Measurements from ENCODE around the gene CCR5.
A peak's percentile ranks its signal among the peaks of the same experiment; 100 is the strongest.

The CCR5 gene

DNA sequence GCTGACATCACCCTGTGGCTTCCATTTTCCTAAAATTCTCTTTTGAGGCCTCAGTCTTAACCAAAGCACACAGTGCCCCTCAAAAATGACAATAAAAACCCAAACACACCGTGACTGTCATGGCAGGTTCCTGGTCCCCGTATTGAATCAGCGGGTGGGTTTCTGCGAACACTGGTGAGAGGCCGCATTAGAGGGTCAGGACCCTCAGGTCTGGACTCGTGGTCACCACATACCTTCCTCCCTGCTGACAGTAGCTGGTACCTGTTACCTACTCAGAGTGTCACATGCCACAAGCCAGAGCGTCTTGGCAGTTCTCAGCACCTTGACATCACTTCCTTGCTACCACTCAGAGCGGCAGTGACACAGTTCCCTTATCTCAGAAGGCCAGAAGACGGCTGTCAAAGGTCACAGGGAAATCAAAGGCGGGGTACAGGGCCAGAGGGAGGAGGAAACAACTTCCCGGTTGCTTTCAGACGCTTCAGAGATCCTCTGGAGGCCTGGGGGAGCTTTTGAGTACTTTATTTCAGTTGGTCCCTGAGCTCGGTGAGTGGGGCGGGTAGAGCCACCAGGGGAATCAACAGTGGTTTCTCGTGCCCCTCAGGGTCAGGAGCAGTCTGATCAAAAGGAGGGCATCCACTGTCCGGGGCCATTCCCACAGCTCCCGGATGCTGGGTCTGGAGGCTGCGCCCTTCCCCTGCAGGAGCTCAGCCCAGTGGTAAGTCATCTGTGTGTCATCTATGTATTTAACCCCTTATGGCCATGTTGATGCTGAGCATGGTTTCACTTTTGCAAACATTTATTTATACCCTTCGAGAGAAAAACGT, 36.3 kb downstream of the CCR5 start, which contains the start of the genes CCR5AS and CCRL2:
Gene CCR5AS (minus strand): TSS at position 279 of the 824 bp plus-strand sequence.
Gene CCRL2 (plus strand): TSS at position 472 of the 824 bp plus-strand sequence. CDS start 821 bp downstream, outside the sequence.
- DNase-seq (ENCODE audit: low read depth, low spot score) = peak; percentile 11

GRCh38 chr3:46407970-46408369, 37.2 kb downstream of the CCR5 start:
- no peak for DNase-seq (ENCODE audit: low read depth, low spot score)

GRCh38 chr3:46408853-46409252, 38.1 kb downstream of the CCR5 start:
- no peak for DNase-seq (ENCODE audit: low read depth, low spot score)

DNA sequence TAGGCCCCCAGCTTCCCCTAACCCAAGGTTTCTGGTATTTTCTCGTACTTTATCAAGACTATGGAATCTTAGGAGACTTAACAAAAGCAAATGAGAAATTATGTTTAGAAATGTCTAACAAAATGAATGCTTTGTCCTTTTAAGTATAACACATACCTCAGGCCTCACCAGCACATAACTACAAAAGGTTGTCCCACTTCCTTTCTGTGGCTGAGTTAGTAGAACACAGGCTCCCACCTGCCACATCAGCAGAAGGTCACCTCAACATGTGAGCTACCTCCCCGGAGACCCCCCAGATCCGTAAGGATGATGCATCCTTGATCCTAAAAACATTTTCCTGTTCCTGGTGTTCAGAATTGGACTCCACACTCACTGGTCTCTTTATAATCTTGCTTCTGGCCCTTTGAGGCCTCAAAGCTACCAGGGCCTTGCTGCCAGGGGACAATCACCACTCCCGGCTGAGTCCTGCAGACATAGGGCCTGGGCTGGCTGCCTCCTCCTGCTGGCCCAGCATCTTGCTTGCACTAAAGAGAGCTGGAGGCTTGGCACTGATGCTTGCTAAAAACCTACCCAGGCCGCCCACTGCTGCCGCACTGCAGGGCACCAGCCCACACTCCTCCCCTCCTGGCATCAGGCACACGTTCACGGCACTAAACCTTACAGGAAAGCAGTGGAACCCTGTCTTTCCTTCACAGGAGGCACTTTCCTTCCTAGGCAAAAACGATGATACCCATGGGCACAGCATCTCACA, 39.2 kb downstream of the CCR5 start:
- no peak for DNase-seq (ENCODE audit: low read depth, low spot score)

DNA sequence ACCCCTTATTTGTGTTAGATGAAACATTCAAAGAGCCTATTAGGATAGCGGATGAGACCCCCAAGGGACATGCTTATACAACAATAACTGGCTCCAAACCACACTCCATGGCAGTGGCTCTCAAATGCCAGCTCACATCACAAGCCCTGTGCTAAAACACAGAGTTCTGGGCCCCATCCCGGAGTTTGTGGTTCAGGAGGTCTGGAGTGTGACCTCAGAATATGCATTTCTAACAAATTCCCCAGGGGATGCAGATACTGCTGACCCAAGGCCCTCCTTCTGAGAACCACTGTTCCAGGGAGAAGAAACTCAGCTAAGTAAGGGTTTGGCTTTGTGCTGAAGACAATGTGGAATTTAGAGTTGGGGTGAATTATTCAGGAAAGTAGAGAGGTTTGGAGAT, 39.9 kb downstream of the CCR5 start:
- no peak for DNase-seq (ENCODE audit: low read depth, low spot score)

- DNase-seq (ENCODE audit: low read depth, low spot score) = no peak
These were observed 40.5 kb downstream of the CCR5 start for GRCh38 chr3:46411271-46411670.

- no peak for DNase-seq (ENCODE audit: low read depth, low spot score)
These were observed 42.1 kb downstream of the CCR5 start for GRCh38 chr3:46412786-46413298.

DNA sequence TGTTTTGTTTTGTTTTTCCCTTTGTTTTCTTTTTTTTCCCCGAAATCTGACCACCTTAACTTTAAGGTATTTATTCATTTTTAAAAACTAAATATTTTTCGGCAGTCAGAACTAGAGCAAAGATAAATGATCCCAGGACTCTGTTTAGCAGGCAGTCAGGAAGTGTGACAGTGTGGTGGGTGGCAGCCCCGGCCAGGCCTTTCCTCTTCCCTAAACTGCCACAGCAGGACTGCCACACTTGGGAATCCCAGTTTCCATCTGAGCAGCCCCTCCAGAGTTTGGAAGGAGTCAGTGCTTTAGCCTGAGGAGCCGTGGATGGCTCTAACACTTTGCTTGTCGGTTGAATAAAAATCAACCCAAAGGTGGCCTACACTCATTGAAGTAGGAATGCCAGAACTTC, 43.2 kb downstream of the CCR5 start:
- DNase-seq (ENCODE audit: low read depth, low spot score) = no peak

DNA sequence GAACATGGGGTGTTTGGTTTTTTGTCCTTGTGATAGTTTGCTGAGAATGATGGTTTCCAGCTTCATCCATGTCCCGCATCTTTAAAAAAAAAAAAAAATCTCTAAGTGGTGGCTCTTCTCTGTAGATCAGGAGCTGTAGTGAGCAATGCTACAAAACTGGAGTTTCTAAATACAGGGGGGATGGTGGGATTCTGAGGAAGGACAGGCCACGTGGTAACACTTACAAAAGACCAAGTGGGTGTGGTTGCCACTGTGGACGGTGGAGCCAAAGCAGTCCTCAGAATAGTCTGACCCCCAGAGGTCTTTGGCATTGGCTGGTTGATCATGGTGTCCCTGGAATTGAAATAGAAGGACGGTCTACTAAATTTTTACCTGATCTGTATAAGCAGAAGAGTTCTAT, 44.0 kb downstream of the CCR5 start:
- DNase-seq (ENCODE audit: low read depth, low spot score) = no peak

GRCh38 chr3:46416125-46416810, 45.5 kb downstream of the CCR5 start:
- no peak for DNase-seq (ENCODE audit: low read depth, low spot score)

- no peak for DNase-seq (ENCODE audit: low read depth, low spot score)
These were observed 46.2 kb downstream of the CCR5 start for GRCh38 chr3:46416811-46417510.

DNA sequence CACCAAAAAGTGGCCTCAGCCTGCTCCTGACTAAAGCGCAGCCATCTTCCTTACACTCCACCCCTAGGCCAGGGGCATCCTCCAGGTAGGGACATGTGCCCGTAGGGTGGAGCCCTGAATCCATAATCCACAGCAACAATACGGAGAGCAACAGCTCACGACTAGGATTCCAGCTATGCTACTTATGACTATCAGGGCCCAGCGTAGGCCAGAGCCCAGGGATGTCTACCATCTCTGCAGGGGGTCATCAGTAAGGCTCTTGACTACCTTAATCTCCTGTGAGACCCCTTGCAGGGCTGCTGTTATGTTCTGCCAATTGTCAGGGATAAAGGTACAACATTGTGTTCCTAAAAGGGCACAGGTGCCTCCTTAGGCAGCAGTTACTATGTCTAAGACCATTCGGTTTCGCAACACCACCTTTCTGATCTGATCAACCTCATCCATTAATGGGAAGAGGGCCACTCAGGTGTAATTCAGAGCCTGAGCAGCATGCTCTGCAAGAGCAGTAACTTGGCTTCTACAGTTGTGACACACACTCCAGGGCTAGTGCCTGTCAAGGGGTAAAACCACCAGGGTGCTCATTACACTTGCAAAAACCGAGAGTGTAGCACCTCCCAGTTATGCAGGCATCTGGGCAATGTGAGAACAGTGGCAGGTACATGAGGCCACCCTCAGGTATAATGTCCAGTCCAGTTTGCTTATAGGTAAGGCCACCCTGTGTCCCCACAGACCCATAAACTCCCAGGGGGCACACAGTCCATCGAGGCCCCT, 47.3 kb downstream of the CCR5 start:
- no peak for DNase-seq (ENCODE audit: low read depth, low spot score)

DNA sequence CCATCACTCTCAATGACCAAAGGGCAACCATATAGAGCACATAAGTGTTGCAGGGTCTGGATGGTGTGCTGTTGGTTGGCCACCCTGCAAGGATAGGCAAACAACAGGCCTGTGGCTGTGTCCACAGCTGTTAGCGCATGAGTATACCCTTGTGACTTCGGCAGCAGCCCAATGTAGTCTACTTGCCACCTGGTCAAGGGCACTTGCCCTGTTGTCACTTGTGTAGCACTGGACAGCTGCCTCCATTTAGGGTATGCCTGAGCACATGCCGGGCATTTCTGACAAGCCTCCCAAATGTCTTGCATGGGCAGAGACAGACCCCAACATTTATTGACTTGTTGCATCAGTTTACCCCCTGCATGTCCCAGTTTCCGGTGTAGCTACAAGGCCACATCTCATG, 49.1 kb downstream of the CCR5 start:
- no peak for DNase-seq (ENCODE audit: low read depth, low spot score)

DNA sequence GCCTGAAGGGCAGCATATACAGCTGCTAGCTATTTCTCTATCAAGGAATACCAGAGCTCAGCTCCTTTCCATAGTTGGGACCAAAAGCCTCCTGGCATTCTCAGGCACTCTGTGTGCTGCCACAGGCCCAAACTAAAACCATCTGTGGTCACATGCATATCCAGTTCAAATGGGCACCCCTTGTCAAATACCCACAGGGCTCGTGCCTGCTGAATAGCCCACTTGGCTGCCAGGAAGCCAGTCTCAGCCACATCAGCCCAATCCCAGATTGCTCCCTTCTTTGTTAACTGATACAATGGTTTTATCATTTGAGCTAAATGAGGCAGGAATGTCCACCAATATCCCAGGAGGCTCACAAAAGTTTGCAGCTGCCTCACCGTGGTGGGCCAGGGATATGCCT, 50.2 kb downstream of the CCR5 start:
- DNase-seq (ENCODE audit: low read depth, low spot score) = no peak

DNA sequence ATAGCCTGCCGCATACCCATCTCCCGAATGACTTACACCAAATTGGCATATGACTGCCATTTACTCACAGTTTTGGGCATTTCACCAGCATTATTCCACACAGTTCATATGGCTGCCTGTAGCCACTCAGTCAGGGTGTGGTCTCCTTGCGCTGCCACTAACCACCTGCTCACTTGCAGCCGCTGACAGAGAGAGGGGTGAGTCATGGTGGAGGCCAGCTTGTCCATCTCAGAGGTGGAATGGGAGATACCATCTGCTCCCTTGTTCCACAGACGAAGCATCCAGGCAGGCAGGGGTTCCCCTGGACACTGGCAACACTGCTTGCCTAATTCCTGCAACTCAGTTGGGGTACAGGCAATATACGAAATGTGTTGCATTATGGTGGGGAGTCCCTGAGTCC, 51.9 kb downstream of the CCR5 start:
- DNase-seq (ENCODE audit: low read depth, low spot score) = no peak

DNA sequence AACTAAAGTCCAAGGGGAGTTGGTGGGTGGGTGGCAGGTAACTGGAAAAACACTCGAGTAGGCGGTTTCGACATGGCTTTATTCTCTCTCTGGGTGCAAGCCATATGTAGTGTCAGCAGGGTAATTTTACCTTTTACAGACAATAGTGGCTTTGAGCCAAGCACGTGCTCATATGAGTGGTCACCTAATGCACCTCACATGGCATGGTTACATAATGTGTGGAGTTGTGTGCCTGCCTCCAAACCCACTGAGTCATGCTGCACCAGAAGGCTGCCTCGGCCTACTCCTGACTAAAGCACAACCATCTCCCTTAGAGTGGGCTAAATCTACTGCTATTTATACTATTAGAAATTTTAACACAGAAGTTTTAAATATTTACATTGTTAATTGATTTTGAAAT, 52.8 kb downstream of the CCR5 start:
- no peak for DNase-seq (ENCODE audit: low read depth, low spot score)
